Thyroid gland (tissue), 4 donors: ENCODE measurements around the gene SAP30BP. TPM values are rescaled to one million over a fixed set of nuclear protein-coding genes. Genes with fewer than 3 reads are reported as not detected.
A peak's percentile ranks its signal among the peaks of the same experiment; 100 is the strongest.

Experiments used
- DNase-seq, 2 donors: peaks; one replicate each; pipeline ENCODE4 v3.0.0-alpha.2; 2019
- H3K27ac ChIP-seq, 3 donors: fragments of 200-600 bp; sonication (generic); 1 replicate in 2 of 3; 2 replicates in 1 of 3; pipeline ENCODE4 v1.5.1; 2016 to 2019; ENCODE audit warnings: mild to moderate bottlenecking in 1 of 3, moderate library complexity in 1 of 3
- H3K27me3 ChIP-seq: fragments of 200-600 bp; sonication (generic); one replicate; pipeline ENCODE4 v1.5.1; 2019
- H3K36me3 ChIP-seq, 2 donors: fragments of 200-600 bp; sonication (generic); one replicate each; pipeline ENCODE4 v1.5.1; 2016 to 2019
- H3K4me1 ChIP-seq, 2 donors: fragments of 200-600 bp; sonication (generic); one replicate each; pipeline ENCODE4 v1.5.1; 2017 to 2019
- H3K4me3 ChIP-seq, 3 donors: fragments of 200-600 bp; sonication (generic); replicated peaks in 1 of 3; 1 replicate in 2 of 3; 2 replicates in 1 of 3; pipeline ENCODE4 v1.5.1; 2016; ENCODE audit warnings: mild to moderate bottlenecking in 1 of 3
- H3K9me3 ChIP-seq: fragments of 200-600 bp; sonication (generic); one replicate; pipeline ENCODE4 v1.5.1; 2017
- CTCF ChIP-seq, 6 experiments: fragments of 200-600 bp in 3 of 6; fragments of 450-650 bp in 3 of 6; sonication (generic) in 3 of 6; IDR thresholded peaks; one replicate each; pipeline ENCODE4 v1.5.1; 2016 to 2019; ENCODE audit warnings: antibody characterized with exemption in 6 of 6, mild to moderate bottlenecking in 2 of 6, inconsistent platforms in 1 of 6, moderate library complexity in 1 of 6
- POLR2A ChIP-seq, 2 donors: fragments of 450-650 bp; IDR thresholded peaks; one replicate each; pipeline ENCODE4 v1.6.1; 2017; ENCODE audit warnings: antibody characterized with exemption in 2 of 2, mild to moderate bottlenecking in 2 of 2, moderate library complexity in 1 of 2
- WGBS, 2 donors: methylation state at CpG; one replicate each; pipeline ENCODE4 v1.1.5; 2017; 5-methylcytosine and 5-hydroxymethylcytosine counted together
- intact Hi-C: fragments of 100-400 bp; cut with DNase I; formaldehyde crosslinking; loops from one replicate; pipeline ENCODE4 v1.15.1; 2023
- total RNA-seq, 4 donors: library from RNA; depleted of rRNA; stranded (reverse); fragments of >200 nt; gene quantifications; one replicate each; pipeline ENCODE4 v1.2.3, GENCODE V29; 2016

Gene SAP30BP
- total RNA-seq, 4 donors from 2014 or later = 52.5 to 83.6 (median 72.7) TPM

GRCh38 chr17:75634376-75634740, 32.8 kb upstream of the SAP30BP start:
- Histone ChIP-seq H3K27ac (peak overlapping the region; percentile 89 to 97 (median 90)), H3K4me3 (no peak overlapping the region)

GRCh38 chr17:75634754-75635609, 32.2 kb upstream of the SAP30BP start:
- WGBS, 2 donors = 80 to 91% methylated on average over 14 to 20 of the region's 20 CpGs
- Histone ChIP-seq H3K36me3 (peaks cover 5% of the 10 kb centered on the region in 2 donors), H3K9me3 (no peaks in the 10 kb centered on the region), H3K4me3 (no peak overlapping the region), H3K27me3 (no peaks in the 10 kb centered on the region), H3K27ac (peak overlapping the region; percentile 89 to 97 (median 90)), H3K4me1 (peaks cover 48 to 74% of the 10 kb centered on the region in 2 donors)
- intact Hi-C loops = loop anchor here (5.0 kb wide), 1 partner anchor 117 kb away; no protein-coding TSS in a partner anchor
- TF ChIP-seq POLR2A (IDR thresholded peaks at IDR 0.05) (no peak), CTCF (IDR thresholded peaks at IDR 0.05) (no peak)
- peak in 1 of 2 donors; percentile 47 for DNase-seq

More at GRCh38 chr17:75634376-75634740, 32.8 kb upstream of the SAP30BP start:
- intact Hi-C loops = loop anchor here (5.0 kb wide), 1 partner anchor 118 kb away; no protein-coding TSS in a partner anchor
- 79 to 100% methylated on average over 2 to 6 of the region's 9 CpGs for WGBS, 2 donors
- Histone ChIP-seq H3K36me3 (peaks cover 6 to 8% of the 10 kb centered on the region in 2 donors), H3K4me1 (peaks cover 43 to 69% of the 10 kb centered on the region in 2 donors), H3K27me3 (no peaks in the 10 kb centered on the region), H3K9me3 (no peaks in the 10 kb centered on the region)
- DNase-seq = no peak
- TF ChIP-seq CTCF (IDR thresholded peaks at IDR 0.05) (no peak), POLR2A (IDR thresholded peaks at IDR 0.05) (no peak)

- no peak for TF ChIP-seq POLR2A (IDR thresholded peaks at IDR 0.05)
- peak in 1 of 6 experiments; percentile 10 for TF ChIP-seq CTCF (IDR thresholded peaks at IDR 0.05)
- Histone ChIP-seq H3K27ac (peak overlapping the region; percentile 96 to 98 (median 97)), H3K27me3 (no peaks in the 10 kb centered on the region), H3K4me1 (peaks cover 55 to 81% of the 10 kb centered on the region in 2 donors), H3K36me3 (no peaks in the 10 kb centered on the region), H3K4me3 (no peak overlapping the region), H3K9me3 (no peaks in the 10 kb centered on the region)
- intact Hi-C loops = no loop called here
- DNase-seq = peak; percentile 48 to 62
- WGBS, 2 donors = 83 to 85% methylated on average over 4 to 14 of the region's 16 CpGs
Observed at GRCh38 chr17:75635610-75636202, 31.4 kb upstream of the SAP30BP start.

- WGBS, 2 donors = 83 to 86% methylated on average over 13 to 18 of the region's 19 CpGs
- no peak for TF ChIP-seq CTCF (IDR thresholded peaks at IDR 0.05)
- no peak for TF ChIP-seq POLR2A (IDR thresholded peaks at IDR 0.05)
- H3K27ac ChIP-seq = peak overlapping the region; percentile 96 to 98 (median 97)
- H3K4me1 ChIP-seq = peaks cover 61 to 89% of the 10 kb centered on the region in 2 donors
- no peak for DNase-seq
- H3K4me3 ChIP-seq = no peak overlapping the region
- no peaks in the 10 kb centered on the region for H3K36me3 ChIP-seq
- no peaks in the 10 kb centered on the region for H3K9me3 ChIP-seq
- intact Hi-C loops = no loop called here
- H3K27me3 ChIP-seq = no peaks in the 10 kb centered on the region
Observed at GRCh38 chr17:75636381-75637142, 30.6 kb upstream of the SAP30BP start.
